NB4 (cell line): ENCODE results near the gene DUSP19.
"Not testable (repeated sequence)": the region's sequence is repeated elsewhere in the genome, so short reads cannot be mapped to it uniquely, and the experiment has no call there.

Source experiments
- DNase-seq: peaks from one replicate; pipeline ENCODE4 v3.0.0; 2010; ENCODE audit warnings: low read depth
- H3K4me3 ChIP-seq: one replicate; pipeline ENCODE4 v1.5.1; 2011; ENCODE audit warnings: mild to moderate bottlenecking, low read depth, low read length, moderate library complexity
- CTCF ChIP-seq: IDR thresholded peaks from one replicate; pipeline ENCODE4 v1.5.1; 2012; ENCODE audit warnings: low read depth, low read length
- MAX ChIP-seq: IDR thresholded peaks from 2 replicates; pipeline ENCODE4 v1.6.1; 2011; ENCODE audit warnings: low read depth, low read length
- MYC ChIP-seq: IDR thresholded peaks from 2 replicates; pipeline ENCODE4 v1.6.1; 2011; ENCODE audit warnings: low read depth, low read length
- POLR2A ChIP-seq: IDR thresholded peaks from 2 replicates; pipeline ENCODE4 v1.6.1; 2011; ENCODE audit warnings: mild to moderate bottlenecking; ENCODE audit not compliant: insufficient read length; ENCODE audit errors: extremely low read depth

DUSP19 gene

GRCh38 chr2:183040604-183041003, 37.9 kb upstream of the DUSP19 start:
- no peak overlapping the region for H3K4me3 ChIP-seq
- TF ChIP-seq CTCF (no peak), MAX (no peak), MYC (no peak), POLR2A (no peak)
- no peak for DNase-seq

- not testable (repeated sequence) for H3K4me3 ChIP-seq, DNase-seq
These were observed 35.0 kb upstream of the DUSP19 start for GRCh38 chr2:183043580-183043979.

- not testable (repeated sequence) for H3K4me3 ChIP-seq, DNase-seq
These were observed 30.9 kb upstream of the DUSP19 start for GRCh38 chr2:183047486-183048125.

GRCh38 chr2:183049420-183049819, 29.1 kb upstream of the DUSP19 start:
- no peak for TF ChIP-seq MAX
- TF ChIP-seq POLR2A: no peak
- TF ChIP-seq CTCF: no peak
- no peak for TF ChIP-seq MYC
- DNase-seq: no peak
- H3K4me3 ChIP-seq: no peak overlapping the region

- no peak for DNase-seq
- H3K4me3 ChIP-seq: no peak overlapping the region
- TF ChIP-seq POLR2A (no peak), CTCF (no peak), MYC (no peak), MAX (no peak)
These were observed 21.1 kb upstream of the DUSP19 start for GRCh38 chr2:183057333-183057985.

GRCh38 chr2:183059561-183059960, 19.0 kb upstream of the DUSP19 start:
- DNase-seq: peak; percentile 31
- TF ChIP-seq POLR2A (no peak), MAX (no peak), MYC (no peak), CTCF (no peak)
- H3K4me3 ChIP-seq: no peak overlapping the region
